GM19025 (cell line): ENCODE results near the gene MRPL46.
A peak's percentile ranks its signal among the peaks of the same experiment; 100 is the strongest.
"Not testable (repeated sequence)": the region's sequence is repeated elsewhere in the genome, so short reads cannot be mapped to it uniquely, and the experiment has no call there.

Source experiments
- ATAC-seq: cut with Tn5 transposase; IDR thresholded peaks from one replicate; pipeline ENCODE4 v1.9.1; 2021; ENCODE audit warnings: mild to moderate bottlenecking, low read depth, moderate library complexity; ENCODE audit not compliant: unreplicated experiment

The MRPL46 gene

GRCh38 chr15:88448991-88449461 is 18.2 kb downstream of the MRPL46 start:
- no peak for ATAC-seq

DNA sequence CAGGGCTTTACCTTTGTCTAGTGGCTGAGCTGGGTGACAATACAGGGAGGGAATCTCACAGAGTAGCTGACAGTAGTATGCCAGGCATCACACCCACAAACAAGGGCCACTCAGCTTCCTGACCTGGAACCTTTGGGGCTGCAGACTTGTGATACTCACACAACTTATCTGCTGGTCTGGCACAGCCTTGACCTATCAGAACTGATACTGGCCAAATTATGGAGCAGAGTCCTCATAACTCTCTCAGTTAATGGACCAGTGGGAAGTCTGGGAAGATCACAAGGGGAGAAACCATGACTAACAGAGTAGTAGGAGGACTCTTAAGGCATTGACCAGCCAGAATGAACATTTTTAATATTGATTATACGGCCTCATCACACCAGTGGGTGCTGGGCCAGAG is 19.4 kb downstream of the MRPL46 start:
- no peak for ATAC-seq

DNA sequence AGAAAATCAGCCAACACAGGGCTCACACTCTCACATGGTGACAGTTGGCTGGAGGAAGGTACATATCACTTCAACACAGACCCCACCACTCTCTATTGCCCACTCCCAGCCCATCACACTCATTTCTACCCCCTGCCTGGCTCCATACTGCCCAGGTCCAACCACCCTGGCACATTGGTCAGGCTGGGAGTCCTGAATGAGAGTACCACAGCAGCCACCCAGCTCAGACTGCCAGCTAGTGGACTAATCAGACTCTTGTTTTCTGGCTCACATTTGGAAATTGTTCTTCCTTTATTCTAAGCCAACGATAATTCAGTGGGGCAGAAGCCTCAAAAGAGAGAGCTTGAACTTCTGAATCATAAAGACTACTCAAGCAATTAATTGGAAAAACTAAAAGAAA is 20.0 kb downstream of the MRPL46 start:
- ATAC-seq = no peak

DNA sequence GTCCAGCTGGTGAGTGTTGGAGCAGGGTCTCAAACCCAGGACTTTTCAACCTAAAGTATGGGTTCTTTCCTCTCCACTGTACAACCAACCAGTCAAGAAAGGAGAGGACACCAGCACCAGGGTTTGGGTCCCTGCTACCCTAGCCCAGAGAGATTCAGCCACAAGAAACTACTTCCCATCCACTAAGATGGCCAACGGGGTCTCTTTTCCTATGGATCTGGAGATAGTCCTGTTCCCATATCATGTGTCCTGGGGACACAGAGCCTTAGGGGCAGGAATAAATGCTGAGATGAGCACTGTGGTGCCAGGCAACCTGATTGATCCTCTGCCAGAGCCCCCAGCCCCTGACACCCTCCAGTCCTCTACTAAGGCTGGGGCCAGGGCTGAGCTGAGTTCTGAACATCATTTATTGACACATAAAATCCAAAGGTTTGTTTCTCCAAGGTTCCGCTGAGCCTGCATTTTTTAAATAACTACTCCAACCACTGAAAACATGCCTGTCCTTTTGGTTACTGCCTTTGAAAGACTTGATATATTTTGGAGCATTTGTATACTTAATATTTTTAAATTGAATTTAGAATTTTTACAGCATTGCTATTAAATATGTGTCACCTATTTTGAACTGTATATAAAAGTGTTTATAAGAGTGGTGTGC is 26.0 kb downstream of the MRPL46 start:
- no peak for ATAC-seq

DNA sequence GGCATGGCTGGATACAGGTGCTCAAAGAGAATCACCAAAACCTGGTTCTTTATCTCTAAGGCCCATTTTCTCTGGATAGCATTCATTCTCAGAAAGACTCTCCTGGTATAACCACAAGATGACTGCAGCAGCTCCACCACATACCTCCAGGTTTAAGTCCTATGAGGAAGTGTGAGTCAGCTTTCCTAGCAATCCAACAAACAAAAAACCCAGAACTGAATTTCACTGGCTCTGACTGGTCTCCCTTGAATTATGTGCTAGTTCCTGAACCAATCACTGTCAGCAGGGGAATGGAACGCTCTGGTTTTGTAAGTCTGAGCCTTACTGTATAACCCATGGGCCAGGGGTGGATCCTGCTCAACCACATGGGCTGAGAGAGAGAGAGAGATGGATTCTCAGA is 27.2 kb downstream of the MRPL46 start:
- ATAC-seq = no peak

DNA sequence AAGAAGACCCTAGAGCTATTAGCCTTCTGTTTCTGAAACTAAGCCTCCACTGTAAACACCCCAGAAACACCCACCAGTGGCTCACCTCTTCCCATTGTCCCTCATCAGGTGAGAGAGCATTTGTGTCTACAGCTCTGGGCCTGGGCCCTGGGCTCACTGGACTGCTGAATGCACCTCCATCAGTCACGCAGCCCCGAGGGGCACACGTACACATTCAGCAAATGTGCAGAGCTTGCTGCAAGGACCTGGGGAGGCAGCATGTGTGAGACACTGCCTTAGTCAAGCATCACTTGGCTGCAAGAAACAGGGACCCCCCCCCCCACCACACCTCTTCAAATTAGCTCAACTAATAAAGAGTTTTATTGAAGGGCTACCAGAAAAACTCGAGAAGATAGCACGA is 29.0 kb downstream of the MRPL46 start:
- ATAC-seq = no peak

GRCh38 chr15:88434106-88434505 is 33.1 kb downstream of the MRPL46 start:
- not testable (repeated sequence) for ATAC-seq

DNA sequence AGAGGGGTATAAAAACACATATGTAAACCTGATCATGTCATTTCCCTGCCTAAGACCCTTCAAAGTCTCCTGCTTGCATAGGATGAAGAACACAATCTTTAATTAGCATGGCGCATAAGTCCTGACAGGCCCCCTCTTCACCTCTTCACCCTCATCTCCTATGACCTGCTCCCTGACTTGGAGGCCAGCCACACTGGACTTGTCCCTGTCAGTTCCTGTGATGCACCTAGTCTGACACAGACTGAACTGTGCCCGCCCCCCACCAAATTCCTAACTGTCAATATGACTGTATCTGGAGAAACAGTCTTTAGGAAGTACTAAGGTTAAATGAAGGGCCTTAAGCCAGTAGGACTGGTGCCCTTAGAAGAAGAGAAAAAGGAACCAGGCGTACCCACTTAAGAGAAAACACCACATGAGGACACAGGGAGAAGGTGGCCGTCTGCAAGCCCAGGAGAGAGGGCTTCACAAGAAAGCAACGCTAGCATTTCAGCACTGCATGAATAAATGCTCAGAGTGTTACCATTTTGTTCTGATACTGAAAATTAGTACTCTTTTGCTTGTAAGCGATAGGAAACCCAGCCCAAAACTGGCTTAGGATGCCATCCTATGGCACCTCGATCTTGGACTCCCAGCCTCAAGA is 34.0 kb downstream of the MRPL46 start:
- no peak for ATAC-seq

DNA sequence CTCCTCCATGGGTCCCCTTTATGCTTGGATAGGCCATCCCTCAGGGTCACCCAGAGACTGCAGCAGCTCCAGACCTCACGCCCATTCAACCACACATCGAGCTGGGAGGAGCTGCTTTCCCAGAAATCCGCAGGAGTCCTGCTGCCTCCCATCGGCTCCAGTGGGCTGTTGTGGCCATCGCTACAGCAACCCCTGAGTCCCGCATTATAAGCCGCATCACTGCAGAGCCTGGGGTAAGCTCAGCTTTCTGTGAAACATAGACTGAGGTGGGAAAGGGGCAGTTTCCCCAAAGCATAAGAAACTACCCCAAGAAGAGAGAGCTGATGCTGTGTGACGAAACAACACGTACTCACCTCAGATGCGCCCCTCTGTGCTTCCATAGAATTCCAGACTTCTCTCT is 35.7 kb downstream of the MRPL46 start:
- ATAC-seq = no peak

DNA sequence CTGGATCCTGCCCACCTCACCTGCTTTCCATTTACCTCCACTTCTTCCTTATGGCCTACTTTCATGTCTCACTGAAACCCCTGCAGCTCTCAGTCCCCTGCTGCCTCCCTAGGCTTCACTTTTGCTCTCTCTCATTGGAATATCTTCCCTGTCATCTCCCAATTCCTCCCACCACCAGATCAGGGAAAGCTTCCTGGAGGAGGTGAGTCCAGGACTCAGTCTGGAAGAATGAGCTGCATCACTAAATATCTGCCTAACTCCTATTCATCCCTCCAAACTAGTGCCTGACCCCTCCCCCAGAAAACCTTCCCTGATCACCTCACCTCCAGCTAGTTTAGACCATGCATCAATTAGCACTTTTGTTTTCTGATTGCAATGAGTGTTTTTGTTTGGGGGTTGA is 37.1 kb downstream of the MRPL46 start:
- ATAC-seq = no peak

DNA sequence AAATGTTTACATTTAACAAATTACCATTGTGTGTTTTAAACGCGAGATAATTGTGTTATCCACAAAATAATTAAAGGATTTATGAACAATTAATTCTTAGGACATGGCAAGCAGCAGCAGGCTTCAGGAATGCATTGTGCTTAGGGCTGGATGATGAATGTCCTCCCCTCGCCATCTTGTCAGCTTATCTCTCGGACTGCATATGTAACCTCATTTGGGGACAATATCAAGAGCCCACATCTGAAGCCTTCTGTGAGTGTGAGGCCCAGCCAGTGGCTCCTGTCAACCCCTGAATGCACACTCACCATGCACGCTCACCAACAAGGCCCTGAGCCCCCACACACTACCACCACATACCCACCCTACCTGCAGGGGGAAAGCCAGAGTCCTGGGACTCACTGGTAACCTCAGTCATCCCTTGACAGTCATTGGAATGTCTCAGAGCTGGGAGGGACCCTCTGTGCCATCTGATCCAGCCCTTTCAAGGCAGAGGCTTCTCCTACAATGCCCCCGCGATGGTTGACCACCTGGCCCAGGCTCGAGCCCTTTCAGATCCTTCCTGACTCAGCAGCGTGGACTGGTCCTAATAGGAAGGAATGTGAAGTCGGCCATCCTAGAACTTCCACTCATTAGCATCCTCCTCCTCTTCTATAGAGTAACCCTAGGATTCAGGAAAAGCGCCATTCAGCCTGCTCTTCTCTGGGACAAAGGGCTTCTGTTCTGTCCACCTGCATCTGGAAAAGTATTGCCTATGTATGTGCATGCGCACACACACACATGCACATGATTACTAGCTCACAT is 38.2 kb downstream of the MRPL46 start:
- no peak for ATAC-seq

GRCh38 chr15:88428053-88428452 is 39.1 kb downstream of the MRPL46 start:
- no peak for ATAC-seq

- ATAC-seq = no peak
Observed at GRCh38 chr15:88426304-88426703, 40.9 kb downstream of the MRPL46 start.

- no peak for ATAC-seq
Observed at GRCh38 chr15:88423331-88423730, 43.9 kb downstream of the MRPL46 start.

- peak; percentile 51 for ATAC-seq
Observed at GRCh38 chr15:88419830-88420229, 47.4 kb downstream of the MRPL46 start.
